Fibroblast of villous mesenchyme (primary cell): ENCODE data around the gene M1AP. TPM values are rescaled to one million over a fixed set of nuclear protein-coding genes. Genes with fewer than 3 reads are reported as not detected.

Experiments
- DNase-seq: peaks from one replicate; pipeline ENCODE4 v3.0.0-alpha.2; 2010; ENCODE audit warnings: low read depth
- H3K4me3 ChIP-seq: 2 replicates; pipeline ENCODE4 v1.5.1; 2011; ENCODE audit warnings: low read depth, mild to moderate bottlenecking, low read length
- total RNA-seq: library from RNA; depleted of rRNA; stranded (reverse); fragments of >200 nt; gene quantifications from 2 replicates; pipeline ENCODE4 v1.2.3, GENCODE V29; 2012
- TF ChIP-seq, protein P1 (sequence below): IDR thresholded peaks from 2 replicates; pipeline ENCODE4 v1.5.1; 2012; ENCODE audit warnings: low read depth, mild to moderate bottlenecking, low read length; ENCODE audit not compliant: insufficient read depth

Gene M1AP
- total RNA-seq, 1 donor: not detected

DNA sequence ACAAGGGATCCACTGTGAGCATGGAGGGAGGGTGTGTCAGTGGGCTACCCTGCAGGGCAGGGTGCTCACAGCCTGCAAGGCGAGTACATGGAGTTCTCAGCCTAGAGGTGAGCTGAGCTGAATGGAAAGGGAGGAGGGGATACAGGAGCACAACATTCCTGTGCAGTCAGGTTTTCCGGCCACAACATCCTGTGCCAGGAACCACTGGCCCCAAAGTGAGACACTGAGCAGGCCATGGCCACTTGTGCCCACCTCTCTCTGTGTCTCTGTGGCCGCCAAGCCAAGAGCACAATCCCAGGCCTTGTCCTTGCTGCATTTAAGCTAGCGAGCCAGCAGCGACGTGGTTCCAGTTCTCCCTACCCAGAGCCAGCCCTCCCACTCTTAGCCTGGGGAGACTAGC is 87.5 kb downstream of the M1AP start:
- TF ChIP-seq, protein P1, sequence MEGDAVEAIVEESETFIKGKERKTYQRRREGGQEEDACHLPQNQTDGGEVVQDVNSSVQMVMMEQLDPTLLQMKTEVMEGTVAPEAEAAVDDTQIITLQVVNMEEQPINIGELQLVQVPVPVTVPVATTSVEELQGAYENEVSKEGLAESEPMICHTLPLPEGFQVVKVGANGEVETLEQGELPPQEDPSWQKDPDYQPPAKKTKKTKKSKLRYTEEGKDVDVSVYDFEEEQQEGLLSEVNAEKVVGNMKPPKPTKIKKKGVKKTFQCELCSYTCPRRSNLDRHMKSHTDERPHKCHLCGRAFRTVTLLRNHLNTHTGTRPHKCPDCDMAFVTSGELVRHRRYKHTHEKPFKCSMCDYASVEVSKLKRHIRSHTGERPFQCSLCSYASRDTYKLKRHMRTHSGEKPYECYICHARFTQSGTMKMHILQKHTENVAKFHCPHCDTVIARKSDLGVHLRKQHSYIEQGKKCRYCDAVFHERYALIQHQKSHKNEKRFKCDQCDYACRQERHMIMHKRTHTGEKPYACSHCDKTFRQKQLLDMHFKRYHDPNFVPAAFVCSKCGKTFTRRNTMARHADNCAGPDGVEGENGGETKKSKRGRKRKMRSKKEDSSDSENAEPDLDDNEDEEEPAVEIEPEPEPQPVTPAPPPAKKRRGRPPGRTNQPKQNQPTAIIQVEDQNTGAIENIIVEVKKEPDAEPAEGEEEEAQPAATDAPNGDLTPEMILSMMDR: no peak
- no peak overlapping the region for H3K4me3 ChIP-seq
- DNase-seq: no peak

DNA sequence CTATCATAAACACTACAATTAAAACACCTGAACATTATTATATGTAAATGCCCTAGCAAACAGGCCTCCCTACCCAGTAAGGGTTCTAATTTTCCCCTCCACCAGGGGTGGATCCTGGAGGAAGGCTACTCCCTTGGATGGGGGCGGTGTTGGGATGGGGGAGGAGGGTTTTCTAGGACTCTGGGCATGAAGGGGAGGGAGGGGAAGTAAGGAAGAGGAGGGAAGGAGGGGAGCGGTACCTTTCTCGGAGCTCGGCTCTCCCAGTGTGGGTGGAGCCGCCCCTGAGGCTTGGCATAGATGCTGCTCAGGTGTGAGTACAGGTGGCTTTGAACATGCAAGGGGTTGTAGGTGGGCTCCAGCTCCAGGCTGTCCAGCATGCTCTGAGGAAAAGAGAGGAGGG is 88.2 kb downstream of the M1AP start:
- TF ChIP-seq, protein P1: no peak
- DNase-seq: no peak
- no peak overlapping the region for H3K4me3 ChIP-seq

DNA sequence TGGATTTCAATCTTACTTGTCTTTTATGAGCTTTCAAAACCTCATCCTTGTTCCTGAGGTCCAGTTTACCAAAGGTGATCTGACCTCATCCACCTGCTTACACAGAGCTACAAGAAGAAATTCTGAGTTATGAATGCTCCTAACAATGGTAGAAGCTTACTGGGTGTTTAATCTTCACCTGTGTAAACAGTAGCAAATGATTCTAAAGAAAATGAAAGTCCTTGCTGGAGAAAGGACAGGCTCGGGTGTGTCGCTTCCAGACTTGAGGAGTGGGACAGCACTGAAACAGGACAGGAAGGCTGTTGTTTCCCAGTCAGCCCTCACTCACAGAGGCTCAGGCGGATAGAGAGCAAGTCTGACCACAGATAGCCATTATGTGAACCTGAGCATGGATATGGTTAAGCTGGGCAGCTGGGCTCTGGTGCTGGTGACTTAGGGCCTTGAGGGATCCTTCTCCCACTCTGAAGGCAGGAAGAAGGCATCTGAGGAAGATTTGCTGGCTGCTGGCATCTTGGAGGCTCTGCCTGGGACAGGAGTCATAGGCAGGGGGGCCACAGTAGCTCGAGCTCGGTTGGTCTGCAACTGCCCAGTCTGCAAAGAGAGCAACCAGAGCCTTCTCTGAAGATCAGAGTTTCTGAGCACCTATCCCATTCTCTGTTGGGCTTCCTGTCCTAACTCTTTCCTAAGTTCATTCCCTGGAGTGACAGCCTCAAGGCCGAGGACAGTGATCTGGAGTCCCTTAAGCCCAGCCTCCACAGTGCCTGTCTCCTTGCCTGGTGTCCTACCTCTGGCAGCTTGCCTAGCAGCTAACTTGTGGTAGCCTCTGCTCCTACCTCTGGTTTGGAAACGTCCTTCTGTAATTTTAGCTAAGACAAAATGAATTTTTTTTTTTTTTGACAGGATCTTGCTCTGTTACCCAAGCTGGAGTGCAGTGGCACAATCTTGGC is 89.6 kb downstream of the M1AP start:
- H3K4me3 ChIP-seq: no peak overlapping the region
- DNase-seq: no peak
- TF ChIP-seq, protein P1: no peak

DNA sequence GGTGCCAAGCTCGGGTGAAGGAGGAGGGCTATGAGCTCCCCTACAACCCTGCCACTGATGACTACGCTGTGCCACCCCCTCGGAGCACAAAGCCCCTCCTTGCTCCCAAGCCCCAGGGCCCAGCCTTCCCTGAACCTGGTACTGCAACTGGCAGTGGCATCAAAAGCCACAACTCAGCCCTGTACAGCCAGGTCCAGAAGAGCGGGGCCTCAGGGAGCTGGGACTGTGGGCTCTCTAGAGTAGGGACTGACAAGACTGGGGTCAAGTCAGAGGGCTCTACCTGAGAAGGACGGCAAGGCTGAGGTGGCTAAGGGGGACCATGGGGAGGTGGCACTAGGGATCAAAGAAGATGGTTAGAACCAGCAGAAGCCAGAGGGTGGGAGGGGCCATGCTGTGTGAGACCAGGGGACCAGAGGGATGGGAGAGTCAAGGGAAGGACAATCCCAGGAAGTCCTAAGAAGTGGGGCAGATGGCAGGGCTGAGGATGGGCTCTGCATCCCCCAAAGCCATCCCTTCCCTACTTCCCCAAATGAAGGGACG is 91.2 kb downstream of the M1AP start:
- TF ChIP-seq, protein P1: no peak
- H3K4me3 ChIP-seq: no peak overlapping the region
- no peak for DNase-seq

DNA sequence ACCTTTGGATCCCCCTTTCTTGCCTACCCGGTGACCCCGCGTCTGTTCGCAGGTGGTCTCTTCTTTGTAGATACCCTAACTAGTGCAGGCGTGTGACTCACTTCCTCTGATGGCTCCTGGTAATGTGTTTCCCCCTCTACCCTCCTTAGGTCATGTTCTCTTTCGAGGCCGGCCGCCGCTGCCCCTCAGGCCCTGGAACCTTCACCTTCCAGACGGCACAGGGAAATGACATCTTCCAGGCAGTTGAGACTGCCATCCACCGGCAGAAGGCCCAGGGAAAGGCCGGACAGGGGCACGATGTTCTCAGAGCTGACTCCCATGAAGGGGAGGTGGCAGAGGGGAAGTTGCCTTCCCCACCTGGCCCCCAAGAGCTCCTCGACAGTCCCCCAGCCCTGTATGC is 92.0 kb downstream of the M1AP start:
- TF ChIP-seq, protein P1: no peak
- no peak for DNase-seq
- H3K4me3 ChIP-seq: no peak overlapping the region

DNA sequence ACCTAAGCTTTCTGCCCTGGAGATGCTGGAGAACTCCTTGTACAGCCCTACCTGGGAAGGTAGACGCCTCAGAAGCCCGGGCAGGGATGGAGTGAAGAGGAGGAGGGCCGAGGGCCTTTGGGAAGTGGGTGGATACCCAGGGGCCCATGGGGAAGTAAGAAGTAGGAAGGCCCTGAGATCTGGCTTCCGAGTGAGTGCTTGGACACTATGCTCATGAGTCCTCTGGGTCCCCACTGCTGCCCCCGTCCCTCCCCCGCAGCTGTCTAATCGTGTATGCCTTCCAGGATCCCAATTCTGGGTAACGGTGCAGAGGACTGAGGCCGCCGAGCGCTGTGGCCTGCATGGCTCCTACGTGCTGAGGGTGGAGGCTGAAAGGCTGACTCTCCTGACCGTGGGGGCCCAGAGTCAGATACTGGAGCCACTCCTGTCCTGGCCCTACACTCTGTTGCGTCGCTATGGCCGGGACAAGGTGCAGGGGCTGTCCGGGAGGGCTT is 92.5 kb downstream of the M1AP start:
- TF ChIP-seq, protein P1: no peak
- H3K4me3 ChIP-seq: peak overlapping the region; percentile 88
- no peak for DNase-seq
